OCI-M2 (cell line): Measurements from ENCODE around the gene NPBWR2.
"Not testable (repeated sequence)": the region's sequence is repeated elsewhere in the genome, so short reads cannot be mapped to it uniquely, and the experiment has no call there.

Experiments
- DNase-seq: peaks from one replicate; lab custom pipeline; 2025; ENCODE audit not compliant: unreplicated experiment; lab: John Stamatoyannopoulos, UW

NPBWR2 gene

DNA sequence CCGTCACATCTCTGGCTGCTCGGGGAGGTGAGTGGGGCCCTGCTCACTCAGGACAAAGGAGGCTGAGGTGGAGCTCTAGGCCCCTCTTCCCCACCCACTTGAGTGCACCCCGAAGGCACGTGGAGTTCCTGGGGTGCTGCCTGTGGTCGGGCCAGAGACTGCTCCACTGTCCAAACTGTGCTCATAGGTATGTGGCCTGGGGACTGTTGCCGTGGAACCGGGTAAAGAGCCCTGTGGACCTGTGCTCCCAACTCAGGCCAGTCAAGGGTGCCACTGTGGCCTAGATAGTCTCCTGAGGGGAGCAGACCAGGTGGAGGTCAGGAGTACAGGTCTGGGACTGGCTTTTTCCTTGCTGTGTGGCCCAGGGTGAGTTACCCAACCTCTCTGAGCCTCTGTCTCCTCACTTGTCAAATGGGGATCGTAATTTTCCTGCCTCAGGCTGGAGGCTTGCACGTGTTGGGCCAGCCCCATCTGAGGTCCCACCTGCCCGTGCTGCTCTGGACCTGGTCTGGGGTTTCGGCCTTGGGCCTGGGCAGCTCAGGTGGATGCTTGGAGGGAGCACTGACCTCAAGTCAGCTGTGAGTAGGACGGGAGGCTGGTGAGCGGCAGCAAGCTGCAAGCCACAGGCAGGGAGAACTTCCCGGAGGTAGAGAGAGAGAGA, 12.4 kb upstream of the NPBWR2 start:
- no peak for DNase-seq

DNA sequence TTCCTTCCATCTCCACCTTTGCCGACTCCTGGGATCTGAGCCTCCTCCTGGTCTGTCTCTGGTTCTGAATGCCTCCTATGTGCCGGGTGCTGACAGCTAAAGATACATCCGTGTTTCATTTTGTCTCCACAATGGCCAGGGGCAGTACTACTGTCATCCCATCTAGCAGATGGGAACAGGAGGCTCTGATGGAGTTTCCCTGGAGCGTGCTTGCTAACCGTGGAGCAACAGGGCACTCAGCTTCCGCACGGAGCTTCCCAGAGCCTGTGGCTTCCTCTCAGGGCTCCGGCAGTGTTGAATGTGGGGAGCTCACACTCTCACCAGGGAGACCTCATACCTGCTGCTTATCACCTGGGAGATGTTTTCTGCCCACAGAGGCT, 11.9 kb upstream of the NPBWR2 start:
- DNase-seq = no peak

DNA sequence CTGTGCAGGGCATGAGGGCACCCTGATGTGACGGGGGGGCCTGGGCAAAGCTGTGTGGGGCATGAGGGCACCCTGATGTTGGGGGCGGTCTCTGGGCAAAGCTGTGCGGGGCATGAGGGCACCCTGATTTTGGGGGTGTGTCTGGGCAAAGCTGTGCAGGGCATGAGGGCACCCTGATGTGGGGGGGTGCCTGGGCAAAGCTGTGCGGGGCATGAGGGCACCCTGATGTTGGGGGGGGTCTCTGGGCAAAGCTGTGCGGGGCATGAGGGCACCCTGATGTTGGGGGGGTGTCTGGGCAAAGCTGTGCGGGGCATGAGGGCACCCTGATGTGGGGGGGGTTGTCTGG, 10.0 kb upstream of the NPBWR2 start:
- DNase-seq = not testable (repeated sequence)

DNA sequence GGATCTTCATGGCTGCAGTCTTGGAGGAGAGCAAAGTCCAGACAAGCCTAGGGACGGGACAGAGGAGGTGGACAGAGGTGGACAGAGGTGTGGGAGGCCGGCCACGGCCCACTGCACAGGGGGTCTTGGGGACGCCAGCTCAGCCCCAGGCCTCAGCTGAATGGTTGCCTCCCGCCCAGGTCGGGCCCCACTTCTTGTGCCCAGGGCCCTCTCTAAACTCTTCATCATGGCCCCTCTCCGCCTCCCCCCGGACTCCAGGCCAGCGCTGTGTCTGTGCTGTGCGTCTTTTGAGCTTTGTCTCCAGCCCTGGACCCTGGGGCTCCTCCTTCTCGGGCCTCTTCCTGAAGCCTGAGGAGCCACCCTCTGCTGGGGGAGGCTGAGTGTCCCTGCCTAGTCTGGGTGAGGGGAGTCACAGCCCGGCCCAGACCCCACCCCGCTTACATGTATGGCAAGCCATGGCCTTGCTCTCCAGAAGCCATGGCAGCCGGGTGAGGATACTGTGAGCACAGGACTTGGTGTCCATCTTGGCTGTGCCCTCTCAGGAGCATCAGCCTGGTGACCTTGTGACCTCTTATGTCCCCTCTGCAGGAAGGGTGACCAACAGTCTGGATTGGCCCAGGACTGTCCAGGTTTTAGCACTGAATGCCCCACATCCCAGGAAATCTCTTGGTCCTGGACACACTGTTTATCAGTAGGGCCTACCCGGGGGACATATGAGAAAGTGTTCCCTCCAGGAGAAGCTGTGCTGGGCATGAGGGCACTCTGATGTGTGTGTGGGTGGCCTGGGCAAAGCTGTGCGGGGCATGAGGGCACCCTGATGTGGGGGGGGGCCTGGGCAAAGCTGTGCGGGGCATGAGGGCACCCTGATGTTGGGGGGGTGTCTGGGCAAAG, 9.4 kb upstream of the NPBWR2 start:
- DNase-seq = no peak

DNA sequence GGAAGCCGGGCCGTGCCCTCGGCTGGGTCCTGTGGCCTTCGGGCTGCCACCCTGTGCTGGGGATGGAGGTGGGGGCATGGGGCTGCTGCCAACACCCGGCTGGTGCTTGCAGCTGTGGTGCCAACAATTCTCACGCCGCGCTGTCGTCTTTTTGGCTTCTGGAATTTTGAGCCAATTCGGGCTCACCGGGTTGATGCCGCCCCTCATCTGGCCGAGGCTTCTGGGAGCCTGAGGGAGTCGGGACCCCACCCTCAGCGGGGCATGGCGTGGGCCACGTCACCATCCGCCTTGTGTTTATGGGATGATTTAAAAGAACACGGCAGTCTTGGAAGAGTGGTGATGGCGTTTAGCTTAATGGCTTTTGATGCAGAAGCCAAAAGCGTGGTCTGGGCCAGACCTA, 8.7 kb upstream of the NPBWR2 start:
- DNase-seq = no peak

DNA sequence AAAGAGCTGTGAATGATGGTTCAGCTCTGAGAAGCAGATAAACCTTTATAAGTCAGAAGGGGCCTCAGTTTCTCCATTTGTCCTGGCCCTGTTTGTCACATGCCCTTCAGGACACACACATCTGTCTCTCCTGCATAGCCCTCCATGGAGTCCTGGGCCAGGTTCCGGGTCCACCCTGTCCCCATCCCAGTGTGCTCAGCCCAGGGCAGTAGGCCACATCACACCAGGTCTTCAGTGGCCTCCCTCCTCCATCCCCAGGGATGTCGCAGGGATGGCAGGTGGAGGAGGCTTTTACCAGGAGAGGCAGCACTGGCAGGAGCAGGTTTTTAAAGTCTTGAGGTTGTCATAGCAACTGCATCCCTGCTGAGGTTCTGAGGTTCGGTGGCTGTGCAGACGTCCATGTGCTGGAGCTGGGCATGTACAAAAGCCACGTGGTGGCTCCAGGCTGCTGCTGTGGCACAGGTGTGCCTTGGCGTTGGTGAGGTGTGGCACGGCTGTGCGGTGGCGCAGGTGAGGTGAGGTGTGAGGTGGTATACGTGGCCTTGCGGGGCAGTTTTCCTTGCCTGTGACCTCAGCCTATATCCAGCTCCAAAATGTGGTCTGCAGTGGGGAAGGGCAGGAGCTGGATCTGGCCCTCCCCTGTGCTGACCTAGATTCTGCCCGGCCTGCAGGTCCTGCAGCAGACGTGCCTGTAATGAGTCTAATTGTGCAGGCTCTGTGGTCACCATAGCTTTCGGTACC, 8.0 kb upstream of the NPBWR2 start:
- DNase-seq = no peak

DNA sequence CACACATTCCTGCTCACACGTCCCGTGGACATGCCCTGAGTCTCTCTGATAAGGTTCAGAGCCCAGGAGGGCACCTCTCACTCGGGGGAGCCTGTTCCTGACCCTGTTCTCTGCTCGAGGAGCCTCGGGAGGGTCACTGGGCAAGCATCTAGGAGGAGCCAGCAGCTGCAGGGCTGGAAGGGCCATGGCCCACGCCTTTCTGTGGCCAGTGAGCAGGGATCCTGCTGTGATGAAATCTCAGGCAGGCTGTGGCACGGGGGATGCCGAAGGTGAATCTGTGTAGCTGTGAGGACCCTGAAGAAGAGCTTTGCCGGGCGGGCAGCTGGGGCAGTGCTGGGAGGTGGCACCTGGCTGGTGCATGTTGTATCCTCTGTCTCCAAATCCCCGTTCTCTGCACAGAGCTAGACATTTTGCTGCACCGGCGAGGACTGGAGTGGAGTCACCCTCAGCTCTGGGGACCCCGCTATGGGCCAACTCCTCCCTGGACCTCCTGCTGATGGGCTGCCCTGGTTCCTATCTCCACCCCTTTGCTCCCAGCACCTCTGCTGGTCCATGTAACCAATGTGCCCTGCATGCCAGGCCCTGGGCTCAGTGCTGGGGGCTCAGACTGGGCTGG, 7.1 kb upstream of the NPBWR2 start:
- no peak for DNase-seq

- no peak for DNase-seq
Measured at GRCh38 chr20:64113796-64114355, 6.5 kb upstream of the NPBWR2 start.

DNA sequence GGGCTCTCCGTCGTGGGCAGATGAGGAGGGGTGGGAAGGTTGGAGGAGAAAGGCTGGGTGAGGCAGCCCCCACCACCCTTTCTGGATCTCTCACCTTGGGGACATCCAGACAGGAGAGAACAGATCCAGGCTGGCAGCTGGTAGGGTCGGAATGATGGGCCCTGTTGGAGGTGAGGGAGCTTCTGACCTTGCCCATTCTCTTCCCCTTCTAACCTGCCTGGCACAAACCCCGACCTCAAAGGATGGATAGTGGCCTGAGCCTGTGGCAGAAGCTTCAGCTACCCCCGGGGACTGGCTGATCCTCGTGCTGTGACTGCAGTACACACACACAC, 6.0 kb upstream of the NPBWR2 start:
- DNase-seq = no peak

DNA sequence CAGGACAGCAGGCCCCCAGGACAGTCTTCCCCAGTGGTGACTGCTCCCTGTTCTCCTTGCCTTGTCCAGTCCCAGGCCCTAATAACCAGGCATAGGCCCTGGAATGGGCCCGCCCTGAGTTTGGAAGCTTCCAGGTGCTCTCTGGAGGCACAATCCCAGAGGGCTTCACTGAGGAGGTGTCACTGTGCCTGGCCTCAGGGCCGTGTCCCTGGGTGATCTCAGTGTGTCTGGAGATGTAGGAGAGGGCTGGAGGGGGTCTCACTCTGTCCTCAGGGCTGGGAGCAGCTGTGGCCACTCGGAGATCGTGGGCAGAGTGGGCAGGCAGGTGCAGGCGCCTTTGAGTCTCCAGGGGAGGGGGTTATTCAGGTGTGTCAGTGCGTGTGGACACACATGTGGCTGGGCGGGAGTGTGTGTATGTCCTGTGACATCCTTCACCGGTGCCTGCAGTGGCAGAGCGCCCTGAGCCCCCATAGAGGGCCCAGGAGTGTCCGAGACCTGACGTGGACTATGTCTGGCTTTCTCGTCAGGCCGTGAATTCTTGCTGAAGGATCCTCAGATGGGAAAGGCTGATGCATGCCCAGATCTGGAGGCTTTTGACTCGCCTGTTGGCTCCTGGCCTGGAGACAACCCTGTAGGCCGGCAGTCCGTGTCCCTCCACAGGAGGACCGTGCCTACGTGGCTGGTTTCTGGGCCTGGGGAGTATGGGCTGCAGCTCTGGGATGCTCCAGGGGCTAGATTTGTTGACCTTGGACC, 5.5 kb upstream of the NPBWR2 start:
- DNase-seq = no peak

DNA sequence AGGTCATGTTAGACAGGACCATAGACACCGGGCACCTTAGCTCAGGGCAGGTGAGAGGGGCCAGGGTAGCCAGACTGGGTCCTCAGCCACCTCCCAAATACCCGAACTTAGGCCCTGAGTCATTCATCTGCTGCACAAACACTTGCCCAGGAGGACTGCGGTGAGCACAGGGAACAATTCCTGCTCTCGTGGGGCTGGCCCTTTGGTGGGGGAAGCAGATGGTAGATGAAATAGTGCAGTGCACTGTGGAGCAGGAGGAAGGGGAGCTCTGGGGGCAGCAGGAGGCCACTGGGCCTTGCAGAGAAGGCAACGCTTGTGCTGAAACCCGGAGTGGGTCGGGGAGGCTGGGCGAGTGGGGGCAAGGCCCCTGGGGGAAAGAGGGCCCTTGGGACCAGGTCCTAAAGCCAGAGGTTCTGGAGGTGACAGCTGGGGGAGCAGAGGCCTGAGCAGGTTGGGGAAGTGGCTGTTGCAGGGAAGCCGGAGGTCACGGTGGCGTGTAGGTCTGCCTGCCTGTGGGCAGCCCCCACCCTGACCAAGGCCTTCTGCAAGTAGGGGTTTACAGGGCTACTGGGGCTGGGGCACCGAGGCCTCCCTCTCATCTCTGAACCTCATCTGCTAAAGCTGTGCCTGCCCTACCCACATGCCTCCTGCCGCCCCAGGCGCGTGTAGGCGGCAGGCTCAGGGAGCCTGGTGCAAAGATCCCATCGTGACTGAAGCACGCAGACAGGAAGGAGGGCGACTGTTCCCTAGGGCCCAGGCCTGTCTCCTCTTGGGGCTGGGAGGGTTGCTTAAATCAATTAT, 4.7 kb upstream of the NPBWR2 start:
- no peak for DNase-seq

DNA sequence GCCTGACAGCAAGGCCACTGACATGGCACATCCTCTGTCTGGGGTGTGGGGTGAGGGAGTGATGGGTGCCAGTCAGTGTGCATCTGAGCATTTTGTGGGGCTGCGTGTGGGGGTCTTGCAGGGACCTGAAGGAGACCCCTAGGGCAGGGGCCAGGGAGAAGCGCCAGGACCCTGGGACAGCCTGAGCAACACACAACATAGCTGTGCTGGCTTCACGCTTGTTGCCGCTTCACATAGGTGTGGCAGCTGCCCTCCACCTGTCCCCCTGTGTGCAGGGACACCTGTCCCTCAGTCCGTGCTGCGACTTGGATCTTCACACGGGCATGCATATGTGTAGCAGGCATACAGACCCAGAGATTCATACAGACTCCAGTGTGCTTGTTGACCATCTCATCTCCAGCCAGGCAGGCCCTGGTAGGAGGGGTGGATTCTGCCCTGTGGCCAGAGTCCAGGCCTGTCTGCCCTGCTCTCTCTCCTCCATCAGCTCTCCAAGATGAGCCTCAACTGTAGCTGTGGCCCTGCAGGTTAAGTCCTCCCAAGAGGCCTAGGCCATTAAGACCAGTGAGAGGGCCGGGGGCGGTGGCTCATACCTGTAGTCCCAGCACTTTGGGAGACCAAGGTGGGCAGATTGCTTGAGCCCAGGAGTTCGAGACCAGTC, 3.2 kb upstream of the NPBWR2 start:
- no peak for DNase-seq

DNA sequence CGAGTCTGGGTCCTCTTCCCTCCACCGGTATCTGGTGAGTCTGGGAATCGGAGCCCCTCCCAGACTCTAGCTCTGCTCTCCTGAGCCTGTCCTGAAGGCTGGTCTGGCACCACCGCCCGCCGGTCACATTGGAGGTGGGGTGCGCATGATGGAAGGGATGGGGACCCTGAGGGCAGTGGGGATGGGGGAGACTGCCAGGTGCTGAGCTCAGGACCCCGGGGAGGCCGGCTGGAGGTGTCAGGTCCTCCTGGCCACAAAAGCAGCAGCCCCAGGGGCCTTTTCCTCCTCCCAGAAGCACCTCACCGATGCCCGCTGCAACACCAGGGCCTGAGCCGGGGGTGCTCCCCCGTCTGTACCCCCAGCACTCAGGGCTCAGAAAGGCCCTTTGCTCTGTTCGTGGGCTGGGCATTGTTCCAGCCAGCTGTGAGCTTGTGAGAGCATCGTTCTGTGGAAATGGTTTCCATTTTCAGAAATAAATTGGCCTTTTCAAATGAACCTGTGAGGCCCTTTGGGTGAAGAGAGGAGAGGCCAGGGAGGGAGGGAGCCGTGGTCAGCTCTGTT, 2.5 kb upstream of the NPBWR2 start:
- no peak for DNase-seq

GRCh38 chr20:64108731-64109681, 1.6 kb upstream of the NPBWR2 start:
- DNase-seq = no peak

GRCh38 chr20:64107736-64108457, 532 bp upstream of the NPBWR2 start:
- no peak for DNase-seq

- no peak for DNase-seq
Measured at GRCh38 chr20:64106435-64106961, 867 bp downstream of the NPBWR2 start.

GRCh38 chr20:64105846-64106434, 1.4 kb downstream of the NPBWR2 start:
- DNase-seq = no peak
